ENCODE measurements around the gene MYDGF. TPM values are rescaled to one million over a fixed set of nuclear protein-coding genes. Genes with fewer than 3 reads are reported as not detected.

Gene MYDGF
- total RNA-seq, 2 donors from 2014 or later, result 26.3 to 36.6 TPM

DNA sequence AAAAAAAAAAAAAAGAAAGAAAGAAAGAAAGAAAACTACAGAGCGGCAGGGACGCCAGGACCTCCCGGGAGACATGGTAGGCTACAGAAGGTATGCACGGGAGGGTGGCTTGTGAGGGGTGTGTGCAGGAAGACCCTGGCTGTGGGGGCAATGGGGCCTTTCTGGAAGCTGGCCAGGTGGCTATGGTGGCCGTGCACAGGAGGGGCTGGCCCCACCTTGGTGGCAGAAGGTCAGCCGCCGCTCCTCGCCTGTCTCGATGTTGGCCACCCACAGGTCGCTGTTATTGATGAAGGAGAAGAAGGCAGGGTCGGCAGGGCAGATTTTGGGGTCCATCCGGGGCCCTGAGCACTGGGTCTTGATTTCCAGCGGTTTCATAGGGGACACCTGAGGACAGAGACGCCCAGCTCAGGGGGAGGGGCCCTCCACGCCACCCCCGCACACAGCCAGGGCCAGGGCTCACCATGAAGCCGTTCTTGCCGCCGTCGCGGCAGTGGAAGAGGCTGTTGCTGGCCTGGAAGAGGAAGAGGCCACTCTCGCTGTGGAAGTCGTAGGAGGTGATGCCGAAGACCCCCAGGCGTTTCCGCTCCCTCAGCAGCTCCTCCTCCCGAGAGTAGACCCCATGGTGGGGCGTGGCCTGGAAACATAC lies 33.7 kb upstream of the MYDGF start:
- Histone ChIP-seq H3K4me1 (peaks cover 0 to 23% of the 10 kb centered on the region in 2 donors), H3K27me3 (no peaks in the 10 kb centered on the region), H3K9me3 (no peaks in the 10 kb centered on the region), H3K4me3 (no peak overlapping the region), H3K36me3 (peaks cover 66% of the 10 kb centered on the region), H3K27ac (no peak overlapping the region)
- no peak for TF ChIP-seq CTCF (IDR thresholded peaks at IDR 0.05)
- no peak for DNase-seq (ENCODE audit: low spot score)

DNA sequence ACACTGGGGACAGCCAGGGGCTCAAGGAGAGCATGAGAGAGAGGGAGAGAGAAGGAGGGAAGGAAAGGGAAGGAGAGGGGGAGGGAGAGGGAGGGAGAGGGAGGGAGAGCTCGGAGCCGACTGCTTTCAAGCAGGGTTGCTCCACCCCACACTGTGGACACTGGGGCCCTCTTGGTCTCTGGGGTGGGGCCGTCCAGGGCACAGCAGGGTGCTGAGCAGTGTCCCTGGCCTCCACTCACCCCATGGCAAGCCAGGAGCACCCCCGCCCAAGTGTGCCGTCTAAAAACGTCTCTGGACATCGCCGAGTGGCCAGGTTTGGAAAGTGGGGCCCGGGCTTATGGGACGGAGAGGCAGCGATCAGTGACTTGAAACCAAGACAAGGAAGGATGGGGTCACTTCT lies 32.6 kb upstream of the MYDGF start:
- no peak for TF ChIP-seq CTCF (IDR thresholded peaks at IDR 0.05)
- H3K9me3 ChIP-seq, result no peaks in the 10 kb centered on the region
- no peak overlapping the region for H3K4me3 ChIP-seq
- DNase-seq (ENCODE audit: low spot score), result no peak
- no peak overlapping the region for H3K27ac ChIP-seq
- peaks cover 0 to 13% of the 10 kb centered on the region in 2 donors for H3K4me1 ChIP-seq
- H3K36me3 ChIP-seq, result peaks cover 75% of the 10 kb centered on the region
- no peaks in the 10 kb centered on the region for H3K27me3 ChIP-seq

GRCh38 chr19:4701557-4701956 lies 31.4 kb upstream of the MYDGF start:
- Histone ChIP-seq H3K9me3 (no peaks in the 10 kb centered on the region), H3K36me3 (peaks cover 87% of the 10 kb centered on the region), H3K27ac (no peak overlapping the region), H3K27me3 (no peaks in the 10 kb centered on the region), H3K4me3 (no peak overlapping the region), H3K4me1 (peaks cover 0 to 3% of the 10 kb centered on the region in 2 donors)
- no peak for TF ChIP-seq CTCF (IDR thresholded peaks at IDR 0.05)
- no peak for DNase-seq (ENCODE audit: low spot score)

- H3K27ac ChIP-seq, result no peak overlapping the region
- no peaks in the 10 kb centered on the region for H3K27me3 ChIP-seq
- no peak for TF ChIP-seq CTCF (IDR thresholded peaks at IDR 0.05)
- H3K9me3 ChIP-seq, result no peaks in the 10 kb centered on the region
- no peak overlapping the region for H3K4me3 ChIP-seq
- DNase-seq (ENCODE audit: low spot score), result no peak
- H3K4me1 ChIP-seq, result no peaks in the 10 kb centered on the region
- H3K36me3 ChIP-seq, result peaks cover 94% of the 10 kb centered on the region
Measured at GRCh38 chr19:4700693-4700970, 30.5 kb upstream of the MYDGF start.

DNA sequence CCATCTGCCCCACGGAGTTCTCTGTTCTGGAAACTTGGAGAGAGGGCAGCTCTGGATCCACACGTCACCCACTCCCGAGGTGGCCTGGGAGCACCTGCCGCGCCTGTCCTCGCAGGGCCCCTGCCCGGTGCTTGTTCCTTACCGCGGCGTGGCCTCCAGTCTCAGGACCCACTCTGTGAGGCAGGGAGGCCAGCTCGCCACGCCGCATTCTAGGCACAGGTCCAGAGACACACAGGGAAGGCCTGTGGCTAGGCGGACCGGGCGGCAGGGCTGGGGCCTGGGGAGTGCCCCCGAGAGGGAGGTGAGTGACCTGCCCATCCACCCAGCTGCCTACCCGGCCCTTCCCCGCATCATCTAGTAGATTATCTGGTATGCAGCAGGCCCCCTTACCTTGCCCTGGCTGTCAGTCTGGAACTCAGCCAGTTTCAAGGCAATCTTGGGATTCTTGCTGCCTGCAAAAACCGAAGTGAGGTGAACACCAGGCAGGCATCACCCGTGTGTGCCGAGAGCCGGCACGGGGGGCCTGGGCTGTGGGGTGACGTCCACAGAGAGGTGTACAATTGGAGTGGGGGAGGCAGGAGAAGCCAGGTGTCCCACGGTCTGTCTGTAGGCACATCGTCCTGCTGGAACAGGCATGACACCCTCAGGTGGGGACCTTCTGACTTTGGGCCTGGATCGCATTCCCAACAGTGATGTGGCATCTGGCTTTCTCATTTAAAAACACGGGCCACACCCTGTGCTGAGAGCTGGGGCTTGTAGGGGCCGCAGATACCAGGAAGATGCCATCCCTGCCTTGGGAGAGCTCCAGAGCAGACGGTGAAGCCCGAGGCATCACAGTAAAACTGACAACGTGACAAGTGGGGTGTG lies 29.9 kb upstream of the MYDGF start:
- no peak for DNase-seq (ENCODE audit: low spot score)
- no peak for TF ChIP-seq CTCF (IDR thresholded peaks at IDR 0.05)
- H3K9me3 ChIP-seq, result no peaks in the 10 kb centered on the region
- H3K27me3 ChIP-seq, result no peaks in the 10 kb centered on the region
- peaks cover 0 to 4% of the 10 kb centered on the region in 2 donors for H3K4me1 ChIP-seq
- peaks cover 93% of the 10 kb centered on the region for H3K36me3 ChIP-seq
- no peak overlapping the region for H3K4me3 ChIP-seq
- no peak overlapping the region for H3K27ac ChIP-seq

Measured in right atrium auricular region (tissue), 2 donors.